Parathyroid adenoma (tissue), 2 donors: ENCODE data around the gene DAPK2.

Source experiments
- H2AFZ ChIP-seq: fragments of 300-600 bp; sonication (generic); one replicate; pipeline ENCODE4 v1.7.0; 2017; ENCODE audit warnings: antibody characterized with exemption, mild to moderate bottlenecking
- H3K27ac ChIP-seq: fragments of 300-600 bp; sonication (generic); one replicate; pipeline ENCODE4 v1.7.0; 2017
- H3K27me3 ChIP-seq: fragments of 300-600 bp; sonication (generic); one replicate; pipeline ENCODE4 v1.7.0; 2017; ENCODE audit warnings: low read length; ENCODE audit not compliant: control insufficient read depth, insufficient read depth
- H3K36me3 ChIP-seq: fragments of 300-600 bp; sonication (generic); one replicate; pipeline ENCODE4 v1.7.0; 2017; ENCODE audit warnings: low read length; ENCODE audit not compliant: control insufficient read depth, insufficient read depth
- H3K4me1 ChIP-seq: fragments of 300-600 bp; sonication (generic); one replicate; pipeline ENCODE4 v1.7.0; 2017; ENCODE audit warnings: control low read depth
- H3K4me2 ChIP-seq: fragments of 300-600 bp; sonication (generic); one replicate; pipeline ENCODE4 v1.7.0; 2017; ENCODE audit warnings: low read length
- H3K4me3 ChIP-seq: fragments of 300-600 bp; sonication (generic); one replicate; pipeline ENCODE4 v1.7.0; 2017; ENCODE audit warnings: low read depth, low read length
- H3K79me2 ChIP-seq: fragments of 300-600 bp; sonication (generic); one replicate; pipeline ENCODE4 v1.7.0; 2017; ENCODE audit warnings: control low read depth
- H3K9ac ChIP-seq: fragments of 300-600 bp; sonication (generic); one replicate; pipeline ENCODE4 v1.7.0; 2017; ENCODE audit warnings: mild to moderate bottlenecking
- H3K9me3 ChIP-seq: fragments of 300-600 bp; sonication (generic); one replicate; pipeline ENCODE4 v1.7.0; 2017; ENCODE audit warnings: low read length; ENCODE audit not compliant: control insufficient read depth
- TF ChIP-seq, protein P1 (sequence below): fragments of 300-600 bp; sonication (generic); IDR thresholded peaks from one replicate; pipeline ENCODE4 v1.7.0; 2017; ENCODE audit warnings: antibody characterized with exemption, mild to moderate bottlenecking
- donor health status: primary hyperparathyroidism.

DAPK2 gene

DNA sequence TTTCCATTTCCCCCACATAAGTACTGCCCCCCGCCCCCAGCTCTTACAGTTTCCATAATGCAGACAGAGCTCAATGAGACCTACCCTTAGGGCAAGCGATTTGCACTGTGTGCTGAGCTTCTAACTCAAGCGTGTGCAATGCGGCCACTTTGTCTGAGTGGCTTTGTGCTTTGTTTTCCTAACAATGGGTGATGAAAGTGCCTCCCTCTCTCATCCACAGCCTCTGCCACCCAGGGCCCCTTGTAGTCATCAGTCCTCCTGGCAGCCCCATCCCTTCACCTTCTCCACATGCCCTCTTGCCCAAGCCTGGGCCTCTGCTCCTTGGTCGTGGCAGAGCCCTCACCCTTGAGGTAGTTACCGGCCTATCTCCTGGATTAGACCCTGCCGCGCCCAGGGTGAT, 17.2 kb downstream of the DAPK2 start:
- Histone ChIP-seq H3K4me1 (no peaks in the 10 kb centered on the region), H3K4me2 (no peak overlapping the region), H3K9me3 (no peaks in the 10 kb centered on the region), H3K36me3 (no peaks in the 10 kb centered on the region), H3K9ac (no peak overlapping the region), H2AFZ (no peak overlapping the region), H3K4me3 (no peak overlapping the region), H3K27me3 (no peaks in the 10 kb centered on the region), H3K79me2 (no peaks in the 10 kb centered on the region), H3K27ac (no peak overlapping the region)
- TF ChIP-seq, protein P1, sequence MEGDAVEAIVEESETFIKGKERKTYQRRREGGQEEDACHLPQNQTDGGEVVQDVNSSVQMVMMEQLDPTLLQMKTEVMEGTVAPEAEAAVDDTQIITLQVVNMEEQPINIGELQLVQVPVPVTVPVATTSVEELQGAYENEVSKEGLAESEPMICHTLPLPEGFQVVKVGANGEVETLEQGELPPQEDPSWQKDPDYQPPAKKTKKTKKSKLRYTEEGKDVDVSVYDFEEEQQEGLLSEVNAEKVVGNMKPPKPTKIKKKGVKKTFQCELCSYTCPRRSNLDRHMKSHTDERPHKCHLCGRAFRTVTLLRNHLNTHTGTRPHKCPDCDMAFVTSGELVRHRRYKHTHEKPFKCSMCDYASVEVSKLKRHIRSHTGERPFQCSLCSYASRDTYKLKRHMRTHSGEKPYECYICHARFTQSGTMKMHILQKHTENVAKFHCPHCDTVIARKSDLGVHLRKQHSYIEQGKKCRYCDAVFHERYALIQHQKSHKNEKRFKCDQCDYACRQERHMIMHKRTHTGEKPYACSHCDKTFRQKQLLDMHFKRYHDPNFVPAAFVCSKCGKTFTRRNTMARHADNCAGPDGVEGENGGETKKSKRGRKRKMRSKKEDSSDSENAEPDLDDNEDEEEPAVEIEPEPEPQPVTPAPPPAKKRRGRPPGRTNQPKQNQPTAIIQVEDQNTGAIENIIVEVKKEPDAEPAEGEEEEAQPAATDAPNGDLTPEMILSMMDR, result no peak

DNA sequence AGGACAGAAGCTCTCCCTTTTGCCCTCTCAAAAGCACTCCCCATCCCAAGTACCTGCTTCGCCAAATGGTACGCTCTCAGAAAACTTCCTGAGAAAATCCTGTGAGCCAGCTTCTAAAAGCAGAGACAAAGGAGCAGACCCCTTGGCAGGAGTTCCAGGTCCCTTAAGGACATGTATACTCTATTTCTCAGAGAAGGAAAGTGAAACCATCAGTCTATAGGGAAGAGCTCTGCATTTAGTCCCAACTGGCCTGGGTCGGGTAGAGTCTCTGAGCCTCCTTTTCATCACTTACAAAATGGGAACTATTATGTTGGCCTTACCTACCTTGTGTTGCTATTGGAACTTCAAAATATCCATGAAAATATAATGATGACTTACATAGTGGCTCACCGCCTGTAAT, 19.7 kb downstream of the DAPK2 start:
- H3K4me2 ChIP-seq, result no peak overlapping the region
- H3K27ac ChIP-seq, result no peak overlapping the region
- no peaks in the 10 kb centered on the region for H3K4me1 ChIP-seq
- no peaks in the 10 kb centered on the region for H3K36me3 ChIP-seq
- no peak overlapping the region for H2AFZ ChIP-seq
- no peaks in the 10 kb centered on the region for H3K79me2 ChIP-seq
- no peak overlapping the region for H3K4me3 ChIP-seq
- no peaks in the 10 kb centered on the region for H3K27me3 ChIP-seq
- H3K9ac ChIP-seq, result no peak overlapping the region
- H3K9me3 ChIP-seq, result no peaks in the 10 kb centered on the region
- TF ChIP-seq, protein P1, result no peak

DNA sequence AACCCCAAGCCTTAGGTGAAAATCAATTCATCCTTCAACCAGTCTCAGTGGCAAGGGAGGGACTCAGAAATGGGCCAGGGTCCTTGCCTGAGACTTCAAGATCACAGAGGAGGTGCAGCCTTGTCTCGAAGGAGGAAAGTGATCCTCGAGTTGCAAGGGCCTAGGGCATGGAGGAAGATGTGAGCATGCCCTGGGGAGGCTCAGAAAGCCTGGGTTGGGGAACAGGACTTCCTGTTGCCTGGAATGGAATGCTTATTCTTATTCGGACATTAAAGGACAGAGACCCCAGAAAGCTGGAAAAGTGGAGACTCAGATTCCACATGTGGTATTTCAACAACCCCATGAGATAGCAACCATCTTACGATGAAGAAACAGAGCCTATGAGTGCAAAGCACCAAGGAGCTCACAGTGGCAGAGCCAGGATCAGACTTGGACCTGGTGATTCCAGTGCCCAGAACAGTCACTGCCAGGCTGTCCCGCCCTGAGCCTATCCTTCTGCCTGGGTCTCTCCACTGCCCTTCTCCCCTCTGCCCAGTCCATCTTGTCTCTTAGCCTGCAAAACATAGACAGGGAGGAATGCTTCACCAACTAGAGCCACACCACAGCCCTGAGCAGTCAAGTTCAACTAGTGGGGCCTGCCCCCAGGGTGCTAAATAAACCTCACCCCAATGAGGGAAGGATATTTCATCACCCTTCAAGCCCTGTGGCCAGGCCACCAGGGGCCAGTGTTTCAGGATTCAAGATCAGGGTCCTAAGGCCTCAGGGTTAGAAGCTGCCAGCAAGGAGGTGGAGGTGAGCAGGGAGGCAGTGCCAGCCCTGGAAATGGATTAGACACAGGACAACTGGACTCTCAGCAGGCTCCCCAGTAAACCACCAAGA, 21.9 kb downstream of the DAPK2 start:
- Histone ChIP-seq H3K4me3 (no peak overlapping the region), H3K9ac (no peak overlapping the region), H3K27me3 (no peaks in the 10 kb centered on the region), H3K4me1 (no peaks in the 10 kb centered on the region), H3K9me3 (no peaks in the 10 kb centered on the region), H3K27ac (no peak overlapping the region), H3K36me3 (no peaks in the 10 kb centered on the region), H3K4me2 (no peak overlapping the region), H3K79me2 (no peaks in the 10 kb centered on the region), H2AFZ (no peak overlapping the region)
- TF ChIP-seq, protein P1, result no peak

DNA sequence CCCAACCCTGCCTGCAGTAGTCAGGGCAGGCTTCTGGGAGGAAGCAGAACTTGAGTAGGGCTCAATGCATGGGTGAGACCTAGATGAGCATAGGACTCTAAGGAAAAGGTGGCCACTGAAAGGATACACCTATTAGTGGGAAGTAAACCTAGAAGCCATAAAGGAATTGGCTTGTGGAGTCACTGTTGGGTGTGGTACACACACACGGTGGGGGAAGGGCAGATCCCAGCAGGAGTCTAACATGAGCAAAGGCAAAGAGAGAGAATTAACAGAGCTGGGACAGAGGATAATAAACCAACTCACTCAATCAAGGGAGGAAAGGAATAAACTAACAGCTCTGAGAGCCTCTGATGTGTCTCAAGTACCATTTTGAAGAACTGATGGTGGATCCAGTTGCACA, 23.1 kb downstream of the DAPK2 start:
- H3K79me2 ChIP-seq, result no peaks in the 10 kb centered on the region
- no peak overlapping the region for H2AFZ ChIP-seq
- H3K4me1 ChIP-seq, result no peaks in the 10 kb centered on the region
- H3K36me3 ChIP-seq, result no peaks in the 10 kb centered on the region
- TF ChIP-seq, protein P1, result no peak
- no peak overlapping the region for H3K4me2 ChIP-seq
- no peak overlapping the region for H3K4me3 ChIP-seq
- no peaks in the 10 kb centered on the region for H3K27me3 ChIP-seq
- H3K9ac ChIP-seq, result no peak overlapping the region
- H3K27ac ChIP-seq, result no peak overlapping the region
- no peaks in the 10 kb centered on the region for H3K9me3 ChIP-seq

DNA sequence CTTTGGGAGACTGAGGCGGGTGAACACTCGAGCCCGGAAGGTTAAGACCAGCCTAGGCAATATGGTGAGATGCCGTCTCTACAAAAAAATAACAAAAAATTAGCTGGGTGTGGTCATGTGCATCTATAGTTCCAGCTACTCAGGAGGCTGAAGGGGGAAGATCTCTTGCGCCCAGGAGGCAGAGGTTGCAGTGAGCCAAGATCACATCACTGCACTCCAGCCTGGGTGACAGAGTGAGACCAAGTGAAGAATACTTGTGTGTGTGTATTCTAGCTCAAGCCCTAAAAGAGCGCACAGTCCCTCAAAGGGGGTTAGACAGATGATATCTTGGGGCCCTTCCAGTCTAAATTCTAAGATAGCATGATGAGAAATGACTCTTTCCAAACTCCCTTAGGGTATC, 23.7 kb downstream of the DAPK2 start:
- no peaks in the 10 kb centered on the region for H3K36me3 ChIP-seq
- no peaks in the 10 kb centered on the region for H3K4me1 ChIP-seq
- H3K9me3 ChIP-seq, result no peaks in the 10 kb centered on the region
- H3K79me2 ChIP-seq, result no peaks in the 10 kb centered on the region
- no peak overlapping the region for H2AFZ ChIP-seq
- TF ChIP-seq, protein P1, result no peak
- H3K27me3 ChIP-seq, result no peaks in the 10 kb centered on the region
- H3K9ac ChIP-seq, result no peak overlapping the region
- no peak overlapping the region for H3K27ac ChIP-seq
- H3K4me2 ChIP-seq, result no peak overlapping the region
- no peak overlapping the region for H3K4me3 ChIP-seq
